LNCAP (cell line): ENCODE data around the gene DGKG.

Experiments used
- TF ChIP-seq, protein P1 (sequence below): fragments of 450-650 bp; IDR thresholded peaks from 2 replicates; pipeline ENCODE4 v1.5.1; 2017; ENCODE audit warnings: mild to moderate bottlenecking

The DGKG gene

DNA sequence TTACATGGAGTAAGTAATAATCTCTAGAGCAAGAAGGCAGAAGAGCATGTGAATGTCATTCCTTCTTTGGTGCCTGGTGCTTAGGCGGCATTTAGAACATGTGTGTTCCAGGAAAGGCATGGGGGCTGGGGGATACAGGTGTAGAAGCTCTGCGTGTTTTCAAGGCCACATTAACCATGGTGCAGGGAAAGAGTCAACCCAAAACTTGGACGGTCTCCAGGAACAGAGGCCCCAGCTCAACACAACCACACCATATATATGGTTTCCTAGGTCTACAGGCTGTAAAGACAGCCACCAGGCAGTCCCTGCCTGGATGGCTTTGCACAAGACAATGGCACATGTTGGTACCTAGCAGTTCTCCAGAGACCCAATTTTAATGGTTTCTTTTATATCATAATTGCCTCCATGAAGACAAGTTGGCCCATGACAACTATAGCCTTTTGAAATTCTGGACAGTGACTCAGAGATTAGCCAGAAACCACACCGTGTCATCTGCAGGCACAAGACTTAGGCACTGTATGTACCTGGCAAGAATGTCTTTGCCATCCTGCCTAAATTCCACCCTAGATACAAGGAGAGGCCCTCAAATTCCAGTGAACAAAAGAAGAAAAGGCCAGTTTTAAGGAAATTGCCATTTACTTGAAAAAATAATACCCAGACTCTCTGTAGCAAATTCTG is 25.0 kb upstream of the DGKG start:
- TF ChIP-seq, protein P1, sequence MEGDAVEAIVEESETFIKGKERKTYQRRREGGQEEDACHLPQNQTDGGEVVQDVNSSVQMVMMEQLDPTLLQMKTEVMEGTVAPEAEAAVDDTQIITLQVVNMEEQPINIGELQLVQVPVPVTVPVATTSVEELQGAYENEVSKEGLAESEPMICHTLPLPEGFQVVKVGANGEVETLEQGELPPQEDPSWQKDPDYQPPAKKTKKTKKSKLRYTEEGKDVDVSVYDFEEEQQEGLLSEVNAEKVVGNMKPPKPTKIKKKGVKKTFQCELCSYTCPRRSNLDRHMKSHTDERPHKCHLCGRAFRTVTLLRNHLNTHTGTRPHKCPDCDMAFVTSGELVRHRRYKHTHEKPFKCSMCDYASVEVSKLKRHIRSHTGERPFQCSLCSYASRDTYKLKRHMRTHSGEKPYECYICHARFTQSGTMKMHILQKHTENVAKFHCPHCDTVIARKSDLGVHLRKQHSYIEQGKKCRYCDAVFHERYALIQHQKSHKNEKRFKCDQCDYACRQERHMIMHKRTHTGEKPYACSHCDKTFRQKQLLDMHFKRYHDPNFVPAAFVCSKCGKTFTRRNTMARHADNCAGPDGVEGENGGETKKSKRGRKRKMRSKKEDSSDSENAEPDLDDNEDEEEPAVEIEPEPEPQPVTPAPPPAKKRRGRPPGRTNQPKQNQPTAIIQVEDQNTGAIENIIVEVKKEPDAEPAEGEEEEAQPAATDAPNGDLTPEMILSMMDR = no peak

GRCh38 chr3:186385856-186386602 is 24.0 kb upstream of the DGKG start:
- TF ChIP-seq, protein P1 = no peak

GRCh38 chr3:186383026-186383993 is 21.3 kb upstream of the DGKG start:
- TF ChIP-seq, protein P1 = no peak

GRCh38 chr3:186382217-186382885 is 20.3 kb upstream of the DGKG start:
- TF ChIP-seq, protein P1 = no peak

GRCh38 chr3:186381424-186382216 is 19.6 kb upstream of the DGKG start:
- TF ChIP-seq, protein P1 = no peak

- TF ChIP-seq, protein P1 = no peak
Measured at GRCh38 chr3:186380622-186381380, 18.8 kb upstream of the DGKG start.
